ENCODE measurements around the gene ASTN2. TPM values are rescaled to one million over a fixed set of nuclear protein-coding genes. Genes with fewer than 3 reads are reported as not detected.

The ASTN2 gene
- total and polyA plus RNA-seq, 3 donors from 2014 or later = 55.7 to 157 (median 117) TPM

DNA sequence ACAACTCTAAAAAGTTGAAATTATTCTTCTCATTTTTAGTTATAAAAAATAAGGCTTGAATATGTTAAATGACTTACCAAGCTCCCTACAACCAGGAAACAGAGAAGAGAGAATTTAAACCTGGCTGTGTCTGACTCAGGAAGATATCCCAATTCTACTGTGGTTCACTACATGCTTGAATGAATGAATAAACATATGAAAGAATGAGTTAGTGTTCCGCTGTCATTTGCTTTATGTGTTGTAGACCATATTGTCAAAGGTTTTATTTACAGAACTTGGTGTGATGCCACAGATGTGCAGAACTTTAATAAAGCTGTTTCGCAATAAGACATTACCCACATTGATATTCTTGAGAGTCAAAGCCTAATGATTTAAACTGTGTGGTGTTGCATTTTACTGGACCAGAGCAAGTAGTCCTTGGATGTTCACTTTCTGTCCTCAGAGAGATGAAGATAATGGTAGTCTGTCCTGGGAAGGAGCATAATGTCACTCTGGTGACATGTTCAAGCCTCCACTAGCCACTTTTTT is 414.6 kb downstream of the ASTN2 start:
- no peak for DNase-seq
- intact Hi-C loops (cut with DNase I; ENCODE audit: low total_unique reads) = no loop called here
- TF ChIP-seq, protein P1, sequence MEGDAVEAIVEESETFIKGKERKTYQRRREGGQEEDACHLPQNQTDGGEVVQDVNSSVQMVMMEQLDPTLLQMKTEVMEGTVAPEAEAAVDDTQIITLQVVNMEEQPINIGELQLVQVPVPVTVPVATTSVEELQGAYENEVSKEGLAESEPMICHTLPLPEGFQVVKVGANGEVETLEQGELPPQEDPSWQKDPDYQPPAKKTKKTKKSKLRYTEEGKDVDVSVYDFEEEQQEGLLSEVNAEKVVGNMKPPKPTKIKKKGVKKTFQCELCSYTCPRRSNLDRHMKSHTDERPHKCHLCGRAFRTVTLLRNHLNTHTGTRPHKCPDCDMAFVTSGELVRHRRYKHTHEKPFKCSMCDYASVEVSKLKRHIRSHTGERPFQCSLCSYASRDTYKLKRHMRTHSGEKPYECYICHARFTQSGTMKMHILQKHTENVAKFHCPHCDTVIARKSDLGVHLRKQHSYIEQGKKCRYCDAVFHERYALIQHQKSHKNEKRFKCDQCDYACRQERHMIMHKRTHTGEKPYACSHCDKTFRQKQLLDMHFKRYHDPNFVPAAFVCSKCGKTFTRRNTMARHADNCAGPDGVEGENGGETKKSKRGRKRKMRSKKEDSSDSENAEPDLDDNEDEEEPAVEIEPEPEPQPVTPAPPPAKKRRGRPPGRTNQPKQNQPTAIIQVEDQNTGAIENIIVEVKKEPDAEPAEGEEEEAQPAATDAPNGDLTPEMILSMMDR (IDR thresholded peaks at IDR 0.05) = no peak
- no peak for TF ChIP-seq POLR2A (IDR thresholded peaks at IDR 0.05)
- Histone ChIP-seq H3K27ac (no peak overlapping the region), H3K9me3 (no peaks in the 10 kb centered on the region), H3K36me3 (ENCODE audit: low read depth, missing control alignments) (no peaks in the 10 kb centered on the region), H3K4me3 (no peak overlapping the region), H3K27me3 (no peaks in the 10 kb centered on the region), H3K4me1 (no peaks in the 10 kb centered on the region)
- 90 to 93% methylated on average over 2 of the region's 2 CpGs for WGBS, 2 donors

DNA sequence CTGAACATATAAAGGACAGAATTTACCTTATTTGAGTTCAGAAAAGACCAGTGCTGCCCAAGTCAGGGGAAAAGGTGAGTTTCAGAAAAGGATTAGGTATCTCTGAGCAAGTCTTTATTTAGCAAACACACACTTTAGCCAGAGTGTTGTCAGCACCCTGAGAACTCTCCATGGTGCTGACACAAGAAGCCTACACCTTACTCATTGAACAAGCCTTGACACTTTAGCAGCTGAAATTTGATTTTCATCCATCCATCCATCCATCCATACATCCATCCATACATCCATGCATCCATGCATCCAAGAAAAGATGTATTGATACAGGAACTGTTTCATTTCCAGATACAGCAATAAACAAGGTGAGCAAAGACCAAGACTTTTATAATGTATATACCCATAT is 416.6 kb downstream of the ASTN2 start:
- Histone ChIP-seq H3K4me3 (no peak overlapping the region), H3K9me3 (no peaks in the 10 kb centered on the region), H3K27me3 (no peaks in the 10 kb centered on the region), H3K27ac (no peak overlapping the region), H3K4me1 (no peaks in the 10 kb centered on the region), H3K36me3 (ENCODE audit: low read depth, missing control alignments) (no peaks in the 10 kb centered on the region)
- TF ChIP-seq POLR2A (IDR thresholded peaks at IDR 0.05) = no peak
- TF ChIP-seq, protein P1 (IDR thresholded peaks at IDR 0.05) = no peak
- DNase-seq = peak; percentile 15
- intact Hi-C loops (cut with DNase I; ENCODE audit: low total_unique reads) = no loop called here

DNA sequence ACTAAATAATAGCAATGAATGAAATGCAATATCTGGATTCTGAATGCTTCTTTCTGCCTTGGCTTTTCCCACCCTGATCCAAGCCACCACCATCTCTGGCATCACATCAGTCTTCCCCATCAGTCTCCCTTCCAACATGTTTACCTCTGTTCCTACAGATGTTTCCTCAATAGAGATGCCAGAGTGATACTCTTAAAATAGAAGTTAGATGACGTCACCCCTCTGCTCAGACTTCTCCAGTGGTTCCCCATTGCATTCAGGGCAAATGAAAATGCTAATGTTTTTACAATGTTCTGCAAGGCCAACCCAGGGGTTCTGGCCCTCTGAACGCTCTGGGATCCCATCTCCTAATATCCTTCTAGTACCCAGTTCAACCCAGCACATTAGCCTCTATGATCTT is 422.0 kb downstream of the ASTN2 start:
- DNase-seq = no peak
- Histone ChIP-seq H3K36me3 (ENCODE audit: low read depth, missing control alignments) (no peaks in the 10 kb centered on the region), H3K27me3 (no peaks in the 10 kb centered on the region), H3K9me3 (no peaks in the 10 kb centered on the region), H3K4me3 (no peak overlapping the region), H3K27ac (no peak overlapping the region), H3K4me1 (no peaks in the 10 kb centered on the region)
- TF ChIP-seq, protein P1 (IDR thresholded peaks at IDR 0.05) = no peak
- TF ChIP-seq POLR2A (IDR thresholded peaks at IDR 0.05) = no peak
- WGBS, 2 donors = 88% methylated on average over 2 of the region's 2 CpGs
- intact Hi-C loops (cut with DNase I; ENCODE audit: low total_unique reads) = no loop called here

DNA sequence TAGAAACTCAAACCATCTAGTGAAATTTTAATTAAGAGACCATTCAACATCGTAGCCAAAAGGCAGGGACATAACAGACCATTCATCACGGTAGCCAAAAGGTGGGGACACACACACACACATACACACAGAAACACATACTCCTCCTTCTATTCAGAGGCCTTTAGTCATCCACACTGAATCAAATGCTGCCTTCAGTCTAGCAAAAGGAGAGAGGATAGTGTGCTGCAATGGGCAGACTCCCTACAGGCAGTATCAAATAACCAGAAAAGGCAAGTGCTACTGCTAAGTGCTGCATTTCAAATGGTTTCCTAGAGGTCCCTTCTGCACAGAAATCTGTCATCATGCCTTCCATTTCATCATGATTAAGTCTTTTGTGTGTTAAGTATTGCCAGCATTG is 423.8 kb downstream of the ASTN2 start:
- Histone ChIP-seq H3K4me1 (no peaks in the 10 kb centered on the region), H3K9me3 (no peaks in the 10 kb centered on the region), H3K27me3 (no peaks in the 10 kb centered on the region), H3K27ac (no peak overlapping the region), H3K36me3 (ENCODE audit: low read depth, missing control alignments) (no peaks in the 10 kb centered on the region), H3K4me3 (no peak overlapping the region)
- intact Hi-C loops (cut with DNase I; ENCODE audit: low total_unique reads) = no loop called here
- DNase-seq = no peak
- no peak for TF ChIP-seq POLR2A (IDR thresholded peaks at IDR 0.05)
- TF ChIP-seq, protein P1 (IDR thresholded peaks at IDR 0.05) = no peak
- 75 to 91% methylated on average over 2 of the region's 2 CpGs for WGBS, 2 donors

DNA sequence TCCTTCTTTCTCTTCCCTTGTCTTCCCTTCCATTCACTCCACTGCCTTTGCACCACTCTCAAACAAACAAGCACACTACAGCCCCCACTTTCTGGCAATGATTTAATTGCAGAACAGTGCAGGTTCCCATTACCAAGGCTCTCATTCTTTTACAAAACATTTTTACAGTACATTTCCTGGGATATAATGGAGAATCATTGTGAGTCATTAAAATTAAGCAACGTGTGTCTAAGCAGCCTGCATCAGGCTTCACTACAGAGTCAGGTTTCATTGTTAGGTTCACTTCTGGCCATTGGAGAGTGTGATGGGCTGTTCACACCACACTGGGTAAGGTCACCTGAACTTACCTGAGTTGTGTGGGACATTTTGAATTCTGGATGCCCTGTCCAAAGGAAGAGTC is 424.3 kb downstream of the ASTN2 start:
- Histone ChIP-seq H3K27me3 (no peaks in the 10 kb centered on the region), H3K27ac (no peak overlapping the region), H3K4me1 (no peaks in the 10 kb centered on the region), H3K9me3 (no peaks in the 10 kb centered on the region), H3K4me3 (no peak overlapping the region), H3K36me3 (ENCODE audit: low read depth, missing control alignments) (no peaks in the 10 kb centered on the region)
- WGBS, 2 donors = 75 to 80% methylated on average over 1 of the region's 1 CpG
- TF ChIP-seq, protein P1 (IDR thresholded peaks at IDR 0.05) = no peak
- no peak for TF ChIP-seq POLR2A (IDR thresholded peaks at IDR 0.05)
- intact Hi-C loops (cut with DNase I; ENCODE audit: low total_unique reads) = no loop called here
- DNase-seq = no peak

Data from testis (tissue), 3 donors.